HG02763 (cell line): ENCODE measurements around the gene TANGO2.
"Not testable (repeated sequence)": the region's sequence is repeated elsewhere in the genome, so short reads cannot be mapped to it uniquely, and the experiment has no call there.

Source experiments
- ATAC-seq: cut with Tn5 transposase; IDR thresholded peaks from one replicate; pipeline ENCODE4 v1.9.1; 2021; ENCODE audit warnings: mild to moderate bottlenecking, moderate library complexity; ENCODE audit not compliant: unreplicated experiment

The TANGO2 gene

GRCh38 chr22:20060700-20061480 lies 40.0 kb downstream of the TANGO2 start:
- ATAC-seq: no peak

DNA sequence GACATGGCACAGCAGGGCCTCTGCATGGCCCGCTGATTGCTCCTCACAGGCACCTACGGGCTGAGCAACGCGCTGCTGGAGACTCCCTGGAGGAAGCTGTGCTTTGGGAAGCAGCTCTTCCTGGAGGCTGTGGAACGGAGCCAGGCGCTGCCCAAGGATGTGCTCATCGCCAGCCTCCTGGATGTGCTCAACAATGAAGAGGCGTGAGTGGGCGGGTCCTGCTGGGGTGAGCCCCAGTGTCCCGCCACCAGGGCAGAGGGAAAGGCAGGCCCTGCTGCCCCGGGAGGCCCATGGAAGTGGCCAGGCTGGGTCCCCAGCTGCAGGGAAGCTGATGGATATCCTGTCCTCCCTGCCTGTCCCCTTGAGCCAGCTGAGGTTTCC lies 40.6 kb downstream of the TANGO2 start:
- no peak for ATAC-seq

DNA sequence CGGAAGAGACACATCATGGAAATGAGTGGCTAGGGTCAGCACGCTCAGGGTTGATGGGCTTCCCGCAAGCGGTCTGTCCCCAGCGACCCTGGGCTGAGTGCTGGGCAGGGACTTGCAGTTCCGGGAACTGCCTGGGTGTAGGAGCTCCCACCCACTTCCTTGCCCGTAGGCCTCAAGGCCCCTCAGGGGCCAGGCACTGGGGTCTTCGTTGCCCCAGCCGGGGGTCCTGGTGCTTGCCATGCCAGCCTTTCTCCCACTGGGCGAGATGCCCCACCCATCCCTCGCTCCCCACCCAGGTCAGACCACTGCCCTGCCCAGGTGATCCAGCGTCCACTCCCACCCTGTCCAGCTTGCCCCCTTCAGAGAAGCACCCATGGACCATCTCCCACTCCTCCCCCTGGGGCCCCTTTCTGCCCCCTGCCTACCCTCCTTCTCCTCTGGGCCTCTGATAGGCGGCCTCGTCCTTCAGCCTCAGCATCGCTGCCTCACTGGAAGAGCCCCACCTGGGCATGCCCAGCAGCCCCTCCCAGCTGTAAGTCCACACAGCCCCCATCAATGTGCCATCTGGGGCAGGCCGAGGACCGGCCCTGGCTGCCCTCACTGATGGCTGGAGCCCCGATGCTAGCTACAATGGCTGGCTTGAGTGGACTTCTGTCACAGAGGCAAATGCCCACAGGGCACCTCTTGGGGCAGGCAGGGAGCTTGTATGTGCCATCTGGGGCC lies 41.3 kb downstream of the TANGO2 start:
- ATAC-seq: no peak

GRCh38 chr22:20062766-20063083 lies 41.8 kb downstream of the TANGO2 start:
- ATAC-seq: no peak

- ATAC-seq: no peak
Measured at GRCh38 chr22:20063271-20064139, 42.6 kb downstream of the TANGO2 start.

DNA sequence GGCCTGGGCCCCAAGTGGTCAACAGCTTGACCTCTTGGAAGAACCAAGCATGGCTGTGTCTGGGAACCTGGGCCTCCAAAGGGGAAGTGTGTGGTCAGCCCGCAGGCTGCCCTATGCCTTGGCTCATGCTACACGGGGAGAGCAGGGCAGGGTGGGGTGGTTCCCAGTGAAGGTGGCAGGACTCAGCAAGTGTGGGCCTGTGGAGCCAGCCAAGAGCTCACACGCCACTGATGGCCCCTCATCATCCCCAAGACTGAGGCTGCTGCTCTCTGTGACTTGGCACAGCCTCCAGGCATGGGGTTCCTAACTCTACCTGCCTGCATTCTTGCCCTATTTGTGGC lies 43.2 kb downstream of the TANGO2 start:
- ATAC-seq: no peak

DNA sequence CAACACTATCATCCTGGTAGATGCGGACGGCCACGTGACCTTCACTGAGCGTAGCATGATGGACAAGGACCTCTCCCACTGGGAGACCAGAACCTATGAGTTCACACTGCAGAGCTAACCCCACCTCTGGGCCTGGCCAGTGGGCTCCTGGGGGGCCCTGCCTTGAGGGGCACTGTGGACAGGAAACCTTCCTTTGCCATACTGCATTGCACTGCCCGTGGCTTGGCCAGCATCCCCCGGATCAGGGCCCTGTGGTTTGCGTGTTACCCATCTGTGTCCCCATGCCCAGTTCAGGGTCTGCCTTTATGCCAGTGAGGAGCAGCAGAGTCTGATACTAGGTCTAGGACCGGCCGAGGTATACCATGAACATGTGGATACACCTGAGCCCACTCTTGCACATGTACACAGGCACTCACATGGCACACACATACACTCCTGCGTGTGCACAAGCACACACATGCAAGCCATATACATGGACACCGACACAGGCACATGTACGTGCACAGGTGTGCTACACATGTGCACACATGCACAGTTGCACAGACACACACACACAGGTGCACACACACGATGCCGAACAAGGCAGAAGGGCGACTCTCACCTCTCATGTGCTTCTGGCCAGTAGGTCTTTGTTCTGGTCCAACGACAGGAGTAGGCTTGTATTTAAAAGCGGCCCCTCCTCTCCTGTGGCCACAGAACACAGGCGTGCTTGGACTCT lies 43.8 kb downstream of the TANGO2 start:
- no peak for ATAC-seq

DNA sequence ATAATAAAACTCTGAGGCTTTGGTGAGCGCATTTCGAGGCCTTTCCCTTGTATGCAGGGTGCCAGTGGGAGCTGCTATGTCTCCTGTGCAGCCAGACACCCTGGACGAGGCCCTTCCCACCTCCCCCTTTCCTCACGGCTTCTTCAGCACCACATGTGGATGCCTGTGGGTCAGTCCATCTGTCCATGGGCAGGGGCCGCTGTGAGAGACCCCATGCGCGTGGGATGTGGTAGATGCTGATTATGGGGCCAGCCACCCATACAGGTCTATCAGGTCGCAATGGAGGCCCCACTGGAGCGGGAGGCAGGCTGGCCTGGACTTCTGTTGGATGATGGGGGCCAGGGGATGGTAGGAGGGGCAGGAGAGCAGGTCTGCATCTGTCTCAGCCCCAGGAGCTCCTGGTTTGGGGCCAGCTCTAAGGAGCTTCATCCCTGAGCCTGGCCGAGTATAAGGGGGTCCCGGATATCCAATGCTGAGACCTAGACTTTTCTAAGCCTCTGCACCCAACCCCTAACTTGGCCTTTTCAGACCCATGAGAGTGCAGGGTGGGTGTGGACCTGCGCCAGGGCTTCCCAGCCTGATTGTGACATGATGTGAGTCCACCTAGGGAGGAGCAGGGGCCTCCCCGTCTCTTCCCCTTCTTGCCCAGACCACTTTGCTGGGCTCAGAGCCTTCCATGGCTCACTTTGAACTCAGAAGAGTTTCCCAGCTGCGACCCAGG lies 45.1 kb downstream of the TANGO2 start:
- ATAC-seq: no peak

- ATAC-seq: no peak
Measured at GRCh38 chr22:20066617-20067383, 45.9 kb downstream of the TANGO2 start.

GRCh38 chr22:20067384-20067682 lies 46.4 kb downstream of the TANGO2 start:
- ATAC-seq: not testable (repeated sequence)

DNA sequence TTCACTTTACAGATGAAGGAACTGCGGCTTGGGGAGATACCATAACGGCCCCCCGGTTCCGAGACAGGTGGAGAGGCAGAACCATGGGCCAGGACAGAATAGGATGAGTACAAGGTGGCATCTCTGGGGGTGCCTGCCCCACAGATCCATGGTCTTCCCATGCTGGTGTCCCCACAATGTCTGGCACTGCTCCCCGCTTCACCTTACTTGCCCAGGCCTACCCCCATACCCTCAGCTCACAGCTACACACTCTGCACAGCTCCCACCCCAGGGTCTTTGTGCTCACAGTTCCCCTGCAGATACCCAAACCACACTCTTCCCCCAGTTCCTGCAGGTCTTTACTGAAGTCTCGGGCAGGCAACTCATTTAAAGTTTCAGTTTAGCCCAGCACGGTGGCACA lies 47.7 kb downstream of the TANGO2 start:
- ATAC-seq: no peak

GRCh38 chr22:20069331-20070042 lies 48.6 kb downstream of the TANGO2 start:
- ATAC-seq: no peak

- no peak for ATAC-seq
Measured at GRCh38 chr22:20071524-20071972, 50.6 kb downstream of the TANGO2 start.

GRCh38 chr22:20076627-20077172 lies 55.8 kb downstream of the TANGO2 start:
- no peak for ATAC-seq

DNA sequence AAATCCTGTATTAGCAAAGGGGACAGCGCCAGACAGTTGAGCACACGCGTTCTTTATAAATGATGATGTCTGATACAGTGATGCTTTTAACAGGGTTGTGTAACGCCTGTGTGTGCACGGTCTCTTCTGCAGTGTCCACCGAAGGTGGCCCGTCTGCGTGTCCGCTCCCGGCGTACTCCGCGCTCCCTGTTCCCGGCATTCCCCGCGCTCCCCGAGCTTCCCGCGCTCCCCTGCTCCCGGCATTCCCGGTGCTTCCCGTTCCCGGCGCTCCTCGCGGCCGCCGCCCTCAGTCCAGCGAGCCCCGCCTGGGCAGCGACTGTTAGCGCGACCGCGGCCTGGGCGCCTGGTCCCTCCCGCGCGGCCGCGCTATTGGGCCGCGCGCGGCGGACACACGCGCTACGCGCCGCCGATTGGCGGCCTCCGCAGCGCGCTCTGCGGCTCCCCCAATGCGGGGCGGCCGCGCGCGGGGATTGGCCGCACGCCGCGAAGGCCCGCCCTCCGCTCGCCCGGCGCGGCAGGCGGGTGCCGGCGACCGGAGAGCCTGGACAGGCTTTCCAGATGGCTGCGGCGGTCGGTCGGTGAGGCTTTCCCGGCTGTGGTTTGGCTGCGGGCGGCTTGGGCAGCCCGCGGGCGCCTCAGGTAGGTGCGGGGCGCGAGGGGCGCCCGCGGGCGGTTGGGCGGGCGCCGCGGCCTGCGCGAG lies 59.0 kb downstream of the TANGO2 start, which contains the start of gene DGCR8:
Gene DGCR8 (plus strand): TSS at position 497 of the 700 bp plus-strand sequence. CDS start 5,723 bp downstream, outside the sequence.
- ATAC-seq: peak; percentile 86

GRCh38 chr22:20080445-20080775 lies 59.5 kb downstream of the TANGO2 start:
- ATAC-seq: peak; percentile 61

DNA sequence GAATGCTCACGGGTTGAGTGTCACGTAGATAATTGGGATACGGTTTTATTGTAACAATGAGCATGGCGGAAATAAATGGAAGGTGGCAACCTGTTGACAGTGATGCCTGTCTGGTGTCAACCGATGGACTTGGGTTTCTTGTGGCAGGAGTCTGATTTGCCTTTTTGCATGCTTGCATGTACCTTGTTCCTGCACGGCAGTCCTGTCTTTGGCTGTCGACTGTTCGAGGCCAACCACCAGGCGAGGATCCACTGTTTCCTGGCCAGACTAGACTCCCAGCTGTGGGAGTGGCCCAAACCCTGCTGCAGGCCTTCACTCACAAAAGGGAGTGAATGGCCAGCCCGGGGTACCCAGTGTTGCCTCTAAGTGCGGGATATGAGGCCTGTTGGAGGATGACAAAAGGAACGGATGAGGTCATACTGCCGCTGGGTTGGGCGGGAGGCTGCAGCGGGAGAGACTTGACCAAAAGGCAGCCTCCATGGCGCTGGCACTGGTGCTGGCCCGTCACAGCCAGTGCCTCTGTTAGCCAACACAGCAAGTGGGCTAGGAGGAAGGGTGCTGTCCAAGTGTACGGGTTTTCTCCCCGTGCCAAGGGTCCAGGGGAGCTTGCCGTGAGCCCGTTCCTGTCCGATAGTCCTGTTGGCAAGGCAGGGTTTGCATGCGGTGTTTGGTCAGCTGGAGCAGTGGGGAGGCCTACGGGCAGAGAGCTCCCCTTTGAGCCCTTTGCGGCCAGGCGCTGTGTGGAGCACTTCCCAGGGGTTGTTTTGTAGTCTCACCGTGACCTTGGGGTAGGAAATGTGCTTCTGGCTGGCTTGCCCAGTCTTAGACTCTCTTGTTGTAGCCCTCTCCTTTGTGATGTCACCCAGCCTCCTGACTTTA lies 60.1 kb downstream of the TANGO2 start:
- no peak for ATAC-seq
